Muscle of back (tissue), 10 donors: ENCODE data around the gene TMEM141. TPM values are rescaled to one million over a fixed set of nuclear protein-coding genes. Genes with fewer than 3 reads are reported as not detected.

Source experiments
- polyA plus RNA-seq, 10 donors: library from polyadenylated mRNA; unstranded; fragments of 120-200 nt; gene quantifications; one replicate each; pipeline ENCODE4 v1.2.1, GENCODE V29; 2013; ENCODE audit not compliant: insufficient read length in 10 of 10

TMEM141 gene
- polyA plus RNA-seq, 10 donors: 24.8 to 43.7 (median 34.1) TPM

Other genes starting within 250 kb of the TMEM141 start
- gene NOTCH1, start 245.3 kb upstream of the TMEM141 start, polyA plus RNA-seq: 10 to 100 TPM; 16.5 to 34.7 (median 21.4) TPM
- gene EGFL7, start 128.4 kb upstream of the TMEM141 start, polyA plus RNA-seq: 10 to 100 TPM; 45.3 to 73.9 (median 55.6) TPM
- gene AGPAT2, start 103.9 kb upstream of the TMEM141 start, polyA plus RNA-seq: 10 to 100 TPM in 7 of 10 donors, 1 to 10 TPM in 3; 7.2 to 15.7 (median 11.3) TPM
- gene DIPK1B, start 78.8 kb upstream of the TMEM141 start, polyA plus RNA-seq: 10 to 100 TPM; 12.0 to 23.5 (median 15.4) TPM
- 10 to 100 TPM in 3 of 10 donors, 1 to 10 TPM in 7; 2.4 to 17.8 (median 8.8) TPM for gene LCN10, start 48.4 kb upstream of the TMEM141 start, polyA plus RNA-seq
- under 1 TPM in 1 of 10 donors, not detected in 9; 0.33 TPM for gene LCN6, start 42.8 kb upstream of the TMEM141 start, polyA plus RNA-seq
- gene LCN8, start 33.1 kb upstream of the TMEM141 start, polyA plus RNA-seq: 10 to 100 TPM in 2 of 10 donors, 1 to 10 TPM in 8; 1.1 to 10.8 (median 7.8) TPM
- under 1 TPM; 0.22 to 0.95 (median 0.52) TPM for gene LCN15, start 26.8 kb upstream of the TMEM141 start, polyA plus RNA-seq
- 1 to 10 TPM; 1.1 to 3.3 (median 1.9) TPM for gene CCDC183, start 5.0 kb downstream of the TMEM141 start, polyA plus RNA-seq
- gene RABL6, start 16.6 kb downstream of the TMEM141 start, polyA plus RNA-seq: 10 to 100 TPM; 41.0 to 59.7 (median 50.7) TPM
- gene AJM1, start 51.1 kb downstream of the TMEM141 start, polyA plus RNA-seq: 1 to 10 TPM; 1.3 to 2.1 (median 1.7) TPM
- 100 to 1,000 TPM in 4 of 10 donors, 10 to 100 TPM in 6; 63.9 to 118 (median 81.7) TPM for gene PHPT1, start 58.1 kb downstream of the TMEM141 start, polyA plus RNA-seq
- gene MAMDC4, start 61.0 kb downstream of the TMEM141 start, polyA plus RNA-seq: 1 to 10 TPM; 2.0 to 5.6 (median 3.9) TPM
- gene EDF1, start 75.0 kb downstream of the TMEM141 start, polyA plus RNA-seq: 100 to 1,000 TPM; 236 to 394 (median 310) TPM
- 10 to 100 TPM in 2 of 10 donors, 1 to 10 TPM in 8; 8.1 to 10.7 (median 9.6) TPM for gene TRAF2, start 95.2 kb downstream of the TMEM141 start, polyA plus RNA-seq
- gene FBXW5, start 153.4 kb downstream of the TMEM141 start, polyA plus RNA-seq: 10 to 100 TPM; 27.4 to 47.9 (median 34.4) TPM
- gene C8G, start 153.9 kb downstream of the TMEM141 start, polyA plus RNA-seq: 1 to 10 TPM in 1 of 10 donors, under 1 TPM in 8, not detected in 1; 0.29 to 1.0 (median 0.51) TPM
- 1 to 10 TPM in 3 of 10 donors, under 1 TPM in 7; 0.25 to 1.2 (median 0.68) TPM for gene LCN12, start 160.9 kb downstream of the TMEM141 start, polyA plus RNA-seq
- 10 to 100 TPM in 8 of 10 donors, 1 to 10 TPM in 2; 2.3 to 36.3 (median 17.1) TPM for gene PTGDS, start 186.2 kb downstream of the TMEM141 start, polyA plus RNA-seq
- 1 to 10 TPM in 3 of 10 donors, under 1 TPM in 7; 0.14 to 1.1 (median 0.66) TPM for gene LCNL1, start 191.6 kb downstream of the TMEM141 start, polyA plus RNA-seq
- 10 to 100 TPM; 11.8 to 28.5 (median 21.6) TPM for gene PAXX, start 201.1 kb downstream of the TMEM141 start, polyA plus RNA-seq
- gene CLIC3, start 205.2 kb downstream of the TMEM141 start, polyA plus RNA-seq: 1 to 10 TPM in 2 of 10 donors, under 1 TPM in 6, not detected in 2; 0.28 to 4.7 (median 0.54) TPM
- 10 to 100 TPM; 11.5 to 18.7 (median 16.7) TPM for gene ABCA2, start 236.9 kb downstream of the TMEM141 start, polyA plus RNA-seq
- under 1 TPM in 4 of 10 donors, not detected in 6; 0.10 to 0.48 (median 0.12) TPM for gene FUT7, start 240.7 kb downstream of the TMEM141 start, polyA plus RNA-seq